ENCODE measurements around the gene NME9.

DNA sequence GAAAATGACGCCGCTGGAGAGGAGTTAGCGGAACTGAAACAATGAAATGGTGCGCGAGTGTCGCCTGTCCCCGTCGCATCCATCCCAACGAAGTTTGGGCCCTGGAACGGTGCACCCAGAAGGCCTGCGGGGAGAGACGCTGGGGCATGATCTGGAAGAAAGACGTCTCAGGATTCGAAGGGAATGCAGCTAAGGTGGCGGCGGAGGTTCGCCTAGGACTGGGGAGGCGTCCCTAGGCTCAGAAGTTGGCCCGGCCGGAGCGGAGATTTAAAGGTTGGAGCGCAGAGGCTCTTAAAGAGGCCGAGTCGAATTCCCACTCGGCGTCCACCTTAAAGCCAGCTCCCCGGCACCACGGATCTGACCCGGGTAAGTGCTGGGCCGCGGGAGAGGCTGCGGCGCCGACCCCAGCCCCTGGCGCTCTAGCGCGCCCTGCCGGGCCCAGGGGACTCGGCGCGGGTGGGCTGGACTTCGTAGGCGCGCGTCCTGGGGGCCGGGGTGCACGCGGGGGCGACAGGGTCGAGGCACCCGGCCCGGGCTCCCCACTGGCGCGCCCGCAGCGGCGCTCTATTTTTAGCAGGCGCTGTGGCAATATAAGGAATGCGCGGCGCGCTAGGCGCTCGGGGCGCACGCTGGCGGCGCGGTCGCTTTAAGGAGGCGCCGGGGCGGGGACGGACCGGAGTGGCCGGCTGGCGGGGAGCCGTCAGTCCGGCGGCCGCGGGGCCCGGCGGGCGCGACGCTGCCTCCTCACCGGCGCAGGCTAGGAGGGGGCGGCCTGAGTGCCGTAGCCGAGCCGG lies 18.5 kb upstream of the NME9 start, which contains the start of gene MRAS:
- TF ChIP-seq, protein P1, sequence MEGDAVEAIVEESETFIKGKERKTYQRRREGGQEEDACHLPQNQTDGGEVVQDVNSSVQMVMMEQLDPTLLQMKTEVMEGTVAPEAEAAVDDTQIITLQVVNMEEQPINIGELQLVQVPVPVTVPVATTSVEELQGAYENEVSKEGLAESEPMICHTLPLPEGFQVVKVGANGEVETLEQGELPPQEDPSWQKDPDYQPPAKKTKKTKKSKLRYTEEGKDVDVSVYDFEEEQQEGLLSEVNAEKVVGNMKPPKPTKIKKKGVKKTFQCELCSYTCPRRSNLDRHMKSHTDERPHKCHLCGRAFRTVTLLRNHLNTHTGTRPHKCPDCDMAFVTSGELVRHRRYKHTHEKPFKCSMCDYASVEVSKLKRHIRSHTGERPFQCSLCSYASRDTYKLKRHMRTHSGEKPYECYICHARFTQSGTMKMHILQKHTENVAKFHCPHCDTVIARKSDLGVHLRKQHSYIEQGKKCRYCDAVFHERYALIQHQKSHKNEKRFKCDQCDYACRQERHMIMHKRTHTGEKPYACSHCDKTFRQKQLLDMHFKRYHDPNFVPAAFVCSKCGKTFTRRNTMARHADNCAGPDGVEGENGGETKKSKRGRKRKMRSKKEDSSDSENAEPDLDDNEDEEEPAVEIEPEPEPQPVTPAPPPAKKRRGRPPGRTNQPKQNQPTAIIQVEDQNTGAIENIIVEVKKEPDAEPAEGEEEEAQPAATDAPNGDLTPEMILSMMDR (IDR thresholded peaks at IDR 0.05) = peak; percentile 89
- no peak for TF ChIP-seq POLR2AphosphoS5 (IDR thresholded peaks at IDR 0.05; ENCODE audit: low read depth, low read length)
- no peak for TF ChIP-seq SIN3A (IDR thresholded peaks at IDR 0.05; ENCODE audit: borderline replicate concordance, insufficient read depth, low read depth, low read length)
- TF ChIP-seq, protein P2, sequence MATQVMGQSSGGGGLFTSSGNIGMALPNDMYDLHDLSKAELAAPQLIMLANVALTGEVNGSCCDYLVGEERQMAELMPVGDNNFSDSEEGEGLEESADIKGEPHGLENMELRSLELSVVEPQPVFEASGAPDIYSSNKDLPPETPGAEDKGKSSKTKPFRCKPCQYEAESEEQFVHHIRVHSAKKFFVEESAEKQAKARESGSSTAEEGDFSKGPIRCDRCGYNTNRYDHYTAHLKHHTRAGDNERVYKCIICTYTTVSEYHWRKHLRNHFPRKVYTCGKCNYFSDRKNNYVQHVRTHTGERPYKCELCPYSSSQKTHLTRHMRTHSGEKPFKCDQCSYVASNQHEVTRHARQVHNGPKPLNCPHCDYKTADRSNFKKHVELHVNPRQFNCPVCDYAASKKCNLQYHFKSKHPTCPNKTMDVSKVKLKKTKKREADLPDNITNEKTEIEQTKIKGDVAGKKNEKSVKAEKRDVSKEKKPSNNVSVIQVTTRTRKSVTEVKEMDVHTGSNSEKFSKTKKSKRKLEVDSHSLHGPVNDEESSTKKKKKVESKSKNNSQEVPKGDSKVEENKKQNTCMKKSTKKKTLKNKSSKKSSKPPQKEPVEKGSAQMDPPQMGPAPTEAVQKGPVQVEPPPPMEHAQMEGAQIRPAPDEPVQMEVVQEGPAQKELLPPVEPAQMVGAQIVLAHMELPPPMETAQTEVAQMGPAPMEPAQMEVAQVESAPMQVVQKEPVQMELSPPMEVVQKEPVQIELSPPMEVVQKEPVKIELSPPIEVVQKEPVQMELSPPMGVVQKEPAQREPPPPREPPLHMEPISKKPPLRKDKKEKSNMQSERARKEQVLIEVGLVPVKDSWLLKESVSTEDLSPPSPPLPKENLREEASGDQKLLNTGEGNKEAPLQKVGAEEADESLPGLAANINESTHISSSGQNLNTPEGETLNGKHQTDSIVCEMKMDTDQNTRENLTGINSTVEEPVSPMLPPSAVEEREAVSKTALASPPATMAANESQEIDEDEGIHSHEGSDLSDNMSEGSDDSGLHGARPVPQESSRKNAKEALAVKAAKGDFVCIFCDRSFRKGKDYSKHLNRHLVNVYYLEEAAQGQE (IDR thresholded peaks at IDR 0.05; ENCODE audit: insufficient read depth in 1 of 2, low read depth in 2 of 2, low read length in 1 of 2) = no peak

All from Panc1 (cell line).